Stimulated activated CD8-positive, alpha-beta memory T cell treated with anti-CD3 and anti-CD28 coated beads, Interleukin-12 subunit alpha, Interleukin-12 subunit beta, amount 100 ng/mL, for 4 hours (primary cell): ENCODE measurements around the gene NLGN1.

Experiments used
- DNase-seq: peaks from one replicate; pipeline ENCODE4 v3.0.0-alpha.2; 2020; ENCODE audit warnings: low read depth

Gene NLGN1

DNA sequence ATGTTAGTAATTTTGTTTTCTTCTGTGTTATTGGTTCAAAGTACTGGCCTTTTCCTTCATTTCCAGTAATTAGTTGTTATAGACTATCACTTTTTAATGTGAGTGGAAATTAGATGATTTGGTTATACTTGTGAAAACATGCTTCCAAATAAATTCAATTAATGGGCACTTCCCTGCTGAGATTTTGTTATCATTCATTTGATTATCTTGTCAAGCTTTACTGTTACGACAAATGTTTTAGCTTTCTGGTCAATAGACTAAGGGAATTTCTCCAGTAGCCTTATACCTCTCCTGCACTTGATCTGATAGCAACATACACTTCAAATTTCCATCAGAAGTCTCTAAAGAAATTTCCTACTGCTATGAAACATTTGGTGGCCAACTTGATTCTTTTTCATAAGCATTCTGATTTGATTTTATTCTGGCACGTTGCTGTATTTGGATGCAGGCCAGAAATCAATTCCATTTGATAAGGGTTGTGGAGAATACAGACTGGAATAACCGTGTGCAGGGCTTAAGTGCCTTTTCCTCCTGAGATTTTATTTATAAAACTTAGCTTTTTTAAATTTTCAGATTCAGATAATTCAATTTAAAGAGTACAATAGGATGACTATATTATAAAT, 887.8 kb downstream of the NLGN1 start:
- no peak for DNase-seq

DNA sequence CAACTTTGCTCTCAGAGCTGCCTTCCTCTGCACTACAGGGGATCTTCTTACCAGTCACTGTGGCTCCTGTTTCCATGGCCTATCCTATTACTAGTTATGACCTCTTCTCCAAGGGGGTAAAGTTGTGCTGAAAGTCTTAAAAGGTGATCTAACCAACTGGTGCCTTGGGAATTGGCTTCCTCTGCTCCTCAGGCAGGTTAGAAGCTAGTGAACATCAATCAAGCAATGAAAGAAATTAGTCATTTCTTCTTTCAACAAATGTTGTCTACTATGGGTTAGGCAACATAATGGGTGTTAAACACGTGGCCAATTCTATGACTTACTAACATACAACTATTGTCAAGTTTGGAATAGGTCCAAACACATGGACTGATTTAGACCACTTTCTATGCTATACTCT, 890.2 kb downstream of the NLGN1 start:
- no peak for DNase-seq

DNA sequence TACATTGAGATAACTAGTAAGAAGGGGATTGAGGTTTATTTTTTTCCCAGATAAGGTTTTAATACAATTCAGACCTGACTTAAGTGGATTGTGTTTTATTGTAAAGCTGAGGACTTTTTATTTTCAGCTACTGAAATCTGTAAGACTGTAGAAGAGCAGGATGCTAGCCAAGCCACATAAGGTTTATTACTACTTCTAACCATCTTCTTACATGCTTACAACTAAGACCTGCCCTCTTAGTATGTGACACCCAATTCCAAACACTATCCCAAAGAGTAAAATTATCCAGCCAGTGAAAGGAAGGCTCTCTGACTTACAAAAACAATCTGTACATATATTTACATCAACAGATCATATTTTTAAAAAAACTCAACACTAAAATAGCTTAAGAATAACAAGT, 897.1 kb downstream of the NLGN1 start:
- no peak for DNase-seq

DNA sequence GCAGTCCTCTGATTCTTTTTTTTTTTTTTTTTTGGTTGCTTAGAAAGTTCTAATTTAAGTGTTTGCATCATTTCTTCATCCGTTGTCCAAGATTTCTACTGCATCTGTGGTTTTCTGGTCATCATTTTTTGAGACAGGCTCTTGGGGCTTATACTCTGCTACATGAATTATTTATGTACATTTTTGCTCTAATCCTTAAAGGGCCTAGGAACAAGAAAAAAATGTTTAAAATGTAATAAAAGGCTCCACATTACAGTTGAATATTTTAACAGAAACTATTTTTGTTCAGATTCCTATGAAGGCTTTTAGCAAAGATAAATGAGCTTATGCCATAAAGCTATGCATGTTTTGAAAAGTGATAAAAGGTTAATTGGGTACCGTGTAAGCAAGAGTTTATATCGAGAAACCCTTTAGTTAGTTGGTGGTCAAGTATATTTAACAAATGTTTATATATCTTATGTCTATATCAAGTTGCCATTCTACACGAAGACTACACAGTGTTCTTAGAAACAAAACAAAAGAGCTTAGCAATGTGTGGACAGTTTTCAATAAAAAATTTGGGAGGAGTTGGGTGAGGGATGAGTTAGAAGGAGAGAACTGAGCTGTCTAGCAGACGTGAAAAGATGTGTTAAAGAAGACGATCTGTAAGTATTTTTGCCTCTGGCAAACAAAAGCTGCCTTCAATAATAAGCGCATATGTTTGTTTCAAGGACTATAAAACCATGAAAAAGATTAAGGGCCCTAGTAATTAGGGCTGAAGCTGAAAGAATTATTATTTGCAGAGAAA, 898.0 kb downstream of the NLGN1 start:
- DNase-seq = no peak

DNA sequence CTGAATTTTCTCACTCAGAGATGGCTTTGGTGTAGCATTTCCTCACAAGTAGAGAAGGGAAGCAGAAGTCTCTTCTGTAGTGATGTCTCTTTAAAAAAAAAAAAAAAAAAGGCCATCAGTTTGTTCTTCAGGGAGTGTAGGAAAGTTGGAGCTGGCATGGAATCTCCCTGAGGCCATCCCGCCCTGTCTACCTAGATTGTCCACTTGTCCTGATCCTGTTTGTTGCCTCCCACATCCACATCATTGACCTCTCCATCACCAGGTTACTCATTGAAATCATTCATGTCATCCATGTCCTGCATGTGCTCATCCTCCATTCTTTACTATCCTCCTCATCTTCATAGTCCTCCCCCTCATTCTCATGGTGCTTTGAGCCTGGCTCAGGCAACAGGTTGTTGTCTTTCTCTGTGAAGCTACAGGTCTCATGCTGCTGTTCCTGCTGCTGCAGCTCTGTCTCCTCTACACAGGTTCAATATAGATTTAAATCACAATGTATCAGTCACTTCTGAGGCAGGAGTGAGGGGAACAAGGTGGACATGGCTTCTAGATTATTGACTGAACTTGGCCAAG, 905.3 kb downstream of the NLGN1 start:
- no peak for DNase-seq

DNA sequence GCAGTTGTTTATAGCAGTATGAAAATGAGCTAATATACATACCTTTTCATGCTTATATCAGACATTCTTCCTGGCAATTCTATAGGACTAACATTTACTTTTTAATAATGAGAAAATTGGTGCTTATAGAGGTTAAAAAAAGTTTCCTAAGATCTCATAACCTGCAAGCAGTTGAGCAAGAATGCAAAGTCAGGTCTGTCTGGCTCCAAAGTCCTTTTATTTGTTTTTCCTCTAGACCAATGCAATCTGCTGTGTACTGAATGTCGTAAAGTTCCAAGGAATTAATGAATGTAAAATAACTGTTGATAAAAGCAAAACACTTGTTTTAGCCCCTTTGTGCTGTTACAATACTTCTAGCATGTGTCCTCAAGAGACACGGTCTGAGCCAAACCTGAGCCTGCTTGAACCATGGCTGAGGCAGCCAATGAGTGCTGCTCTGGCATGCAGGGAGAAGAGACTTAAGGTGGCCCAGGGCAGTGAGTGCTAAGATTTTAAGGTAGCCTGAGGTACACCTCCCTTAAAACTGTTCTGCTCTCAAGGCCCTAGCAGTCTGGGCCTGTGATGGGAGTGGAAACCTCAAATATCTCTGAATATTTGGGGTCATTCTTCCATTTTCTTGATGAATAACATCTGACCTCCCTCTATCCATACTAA, 906.5 kb downstream of the NLGN1 start:
- DNase-seq = no peak

DNA sequence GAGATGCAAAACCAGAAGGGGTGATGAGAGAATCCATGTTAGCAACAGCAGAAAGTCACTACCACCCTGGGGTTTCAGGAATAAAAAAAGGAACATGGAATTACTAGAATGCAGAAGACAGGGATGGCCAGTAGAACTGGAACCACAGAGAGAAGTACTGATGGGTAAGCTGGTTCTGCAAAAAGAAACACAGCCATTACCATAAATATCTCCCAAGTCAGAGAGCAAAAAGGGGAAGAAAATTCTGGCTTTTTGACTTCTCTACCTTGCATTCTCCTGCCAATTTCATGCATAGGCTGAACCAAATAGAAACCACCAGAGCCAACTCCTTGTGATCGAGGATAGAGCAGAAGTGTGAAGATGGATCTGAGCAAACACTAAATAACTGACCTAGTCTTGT, 911.2 kb downstream of the NLGN1 start:
- no peak for DNase-seq

DNA sequence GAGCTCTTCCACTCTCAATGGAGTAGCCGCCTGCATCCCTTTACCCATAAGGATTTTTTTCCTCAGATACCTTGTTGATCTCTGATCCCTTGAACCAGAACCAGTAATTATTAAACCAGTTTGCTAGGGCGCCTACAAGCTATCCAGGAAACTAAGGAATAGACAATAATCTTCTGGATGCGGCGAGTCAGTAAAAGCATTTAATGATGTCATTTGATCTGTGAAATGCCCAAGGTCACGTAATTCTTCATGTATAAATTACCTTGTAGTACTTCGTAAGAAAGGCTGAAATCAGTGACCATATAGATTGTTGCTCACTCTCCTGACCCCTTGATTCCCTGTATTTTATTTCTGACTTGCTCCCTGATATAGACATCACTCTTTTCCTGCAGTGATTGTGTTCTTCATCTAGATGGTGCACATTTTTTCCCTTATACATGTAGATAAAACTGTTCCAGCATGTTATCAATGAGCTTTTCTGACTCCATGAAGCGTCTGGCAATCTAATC, 913.0 kb downstream of the NLGN1 start:
- DNase-seq = no peak

DNA sequence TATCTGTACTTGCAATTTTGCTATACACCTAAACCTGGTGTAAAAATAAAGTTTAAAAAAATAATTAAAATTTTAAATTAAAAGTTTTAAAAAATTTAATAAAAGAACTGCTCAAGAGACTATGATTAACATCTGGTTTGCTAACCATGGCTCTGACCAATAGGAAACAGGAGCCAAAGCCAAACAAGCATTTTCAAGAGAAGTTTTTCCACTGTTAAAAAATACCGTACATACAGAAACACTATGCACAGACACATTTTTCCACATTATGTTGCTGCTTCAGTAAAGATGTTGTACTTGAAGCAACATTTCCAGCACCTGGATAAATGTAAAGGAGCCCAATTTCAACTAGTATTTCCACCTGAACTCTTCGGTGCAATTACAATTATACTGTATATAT, 917.7 kb downstream of the NLGN1 start:
- no peak for DNase-seq

DNA sequence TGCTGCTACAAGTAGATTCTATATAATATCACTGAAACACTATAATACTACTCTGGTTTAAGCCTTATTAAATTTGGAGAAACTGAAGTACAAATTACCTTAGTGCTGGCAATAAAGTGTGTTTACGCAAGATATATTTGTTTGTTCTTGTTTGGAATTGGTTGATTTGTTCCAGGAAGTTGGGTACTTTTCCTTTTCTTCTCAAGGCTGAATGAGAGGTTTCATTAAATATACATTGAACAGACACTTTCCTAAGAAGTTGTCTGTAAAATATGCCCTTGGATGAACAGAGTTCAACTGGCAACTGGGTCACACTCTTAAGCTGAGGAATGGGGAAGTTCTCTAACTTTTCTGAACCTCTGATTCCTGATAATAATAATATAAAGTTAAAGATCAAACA, 919.5 kb downstream of the NLGN1 start:
- no peak for DNase-seq

DNA sequence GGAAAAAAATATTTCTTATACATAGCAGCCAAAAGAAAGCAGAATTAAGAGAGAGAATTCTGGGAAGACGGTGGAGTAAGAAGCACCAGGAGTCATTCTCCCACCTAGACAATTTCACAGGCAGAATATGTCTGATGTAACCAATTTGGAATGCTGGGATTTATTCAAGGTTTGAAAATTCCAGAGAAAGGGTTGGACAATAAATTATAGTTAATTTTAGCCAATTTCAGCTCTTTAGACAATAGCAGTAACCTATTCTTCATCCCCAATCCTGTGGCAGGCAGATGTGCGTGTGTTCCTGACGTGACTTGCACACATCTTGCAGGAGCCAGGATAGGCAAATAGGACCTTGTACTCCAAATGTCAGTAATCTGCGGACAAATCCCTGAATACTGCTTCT, 920.6 kb downstream of the NLGN1 start:
- DNase-seq = no peak

DNA sequence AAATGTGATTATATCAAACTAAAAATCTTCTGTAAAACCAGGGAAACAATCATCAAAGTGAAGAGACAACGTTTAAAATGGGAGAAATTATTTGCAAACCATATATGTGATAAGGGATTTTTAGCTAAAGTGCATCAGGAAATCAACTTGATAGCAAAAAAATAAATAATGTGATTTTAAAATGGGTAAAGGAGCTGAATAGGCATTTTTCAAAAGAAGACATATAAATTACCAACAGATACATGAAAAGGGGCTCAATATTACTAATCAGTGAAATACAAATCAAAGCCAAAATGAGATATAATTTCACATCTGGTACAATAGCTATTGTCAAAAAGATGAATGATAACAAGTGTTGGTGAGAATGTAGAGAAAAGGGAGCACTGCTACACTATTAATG, 924.0 kb downstream of the NLGN1 start:
- no peak for DNase-seq

DNA sequence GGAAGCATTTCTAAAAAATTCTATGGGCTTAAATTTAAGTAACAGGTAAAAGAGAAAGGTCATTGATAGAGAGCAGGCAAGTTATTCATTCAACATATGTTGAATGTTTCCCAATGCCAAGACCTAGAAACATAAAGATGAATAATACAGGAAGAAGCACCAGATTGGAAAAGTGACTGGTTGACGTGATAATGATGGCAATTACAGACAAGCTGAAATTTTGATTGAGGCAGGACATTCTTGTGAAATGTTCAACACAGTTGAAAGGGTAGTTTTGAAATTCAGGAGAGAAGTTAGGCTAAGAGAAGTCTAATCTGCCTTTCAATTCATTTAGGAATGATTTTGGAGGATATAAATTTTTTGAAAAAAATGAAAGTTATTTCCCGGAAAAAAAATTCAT, 925.2 kb downstream of the NLGN1 start:
- no peak for DNase-seq

DNA sequence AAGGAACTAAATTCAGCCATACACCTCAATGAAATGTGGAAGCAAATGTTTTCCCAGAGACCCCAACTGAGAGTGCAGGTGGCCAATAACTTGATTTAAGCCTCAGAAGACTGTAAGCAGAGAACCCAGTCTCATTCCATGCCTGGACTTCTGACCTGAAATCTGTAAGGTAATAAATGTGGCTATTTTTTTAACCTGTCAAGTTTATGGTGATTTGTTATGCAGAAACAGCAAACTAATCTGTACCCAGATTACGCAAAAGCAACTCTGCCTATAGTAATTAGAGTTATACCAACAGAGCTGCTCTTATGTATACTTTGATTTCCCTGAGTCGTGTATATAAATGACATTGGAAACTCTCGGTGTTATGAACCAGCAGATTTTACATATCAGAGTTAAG, 927.6 kb downstream of the NLGN1 start:
- no peak for DNase-seq

DNA sequence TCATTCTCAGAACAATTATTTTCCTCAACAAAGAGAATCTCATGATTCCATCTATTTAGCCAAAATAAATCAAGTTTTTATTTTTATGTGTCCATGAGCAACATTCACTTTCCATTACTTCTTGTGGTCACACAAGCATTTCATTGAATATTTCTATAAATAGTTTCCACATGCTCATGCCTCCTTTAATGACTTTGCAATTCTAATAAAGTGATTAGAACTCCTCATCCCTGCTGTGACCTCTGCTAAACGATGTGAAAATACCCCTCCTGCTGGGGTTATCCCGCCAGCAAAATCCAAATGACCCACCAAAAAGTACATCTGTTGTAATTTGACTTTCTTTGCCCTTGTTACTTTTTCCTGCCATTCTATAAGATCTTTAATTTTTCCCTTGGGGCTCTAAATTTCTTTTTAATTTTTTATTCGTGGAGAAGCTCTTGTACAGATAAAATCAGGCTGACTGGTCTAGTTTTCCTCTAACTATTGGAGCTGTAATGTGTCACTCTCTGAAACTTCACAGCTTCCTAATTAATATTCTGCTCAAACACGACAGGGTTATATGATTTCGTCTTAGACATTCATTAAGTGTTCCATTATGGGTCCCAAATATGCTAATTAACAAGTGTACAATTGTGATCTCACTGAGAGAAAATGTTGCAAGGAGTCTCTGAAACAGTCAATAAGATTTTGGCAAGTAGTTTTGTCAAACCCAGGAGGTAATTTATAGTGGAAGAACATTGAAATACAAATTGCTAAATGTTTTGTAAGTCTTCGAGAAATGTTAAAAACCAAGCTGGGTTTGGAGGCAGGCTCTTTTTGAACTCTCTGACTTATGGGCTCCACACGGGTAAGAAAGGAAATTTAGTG, 928.5 kb downstream of the NLGN1 start:
- no peak for DNase-seq

DNA sequence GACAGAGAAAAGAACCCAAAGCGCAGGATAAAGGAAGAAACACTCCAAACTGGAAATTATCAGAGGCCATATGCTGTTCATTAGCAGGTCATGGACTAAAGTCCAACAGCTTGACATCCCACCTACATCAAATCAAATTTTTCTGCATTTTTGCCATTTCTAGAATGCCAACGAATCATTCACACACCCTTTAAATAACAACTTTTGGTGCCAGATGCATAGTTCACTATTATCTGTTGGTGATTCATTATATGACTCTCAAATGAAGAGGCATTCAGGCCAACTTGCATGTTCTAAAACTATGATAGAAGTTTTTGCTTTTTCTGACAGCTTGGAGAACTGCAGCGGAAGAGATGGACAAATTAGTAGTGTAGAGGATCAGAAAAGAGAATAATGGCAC, 931.8 kb downstream of the NLGN1 start:
- no peak for DNase-seq

DNA sequence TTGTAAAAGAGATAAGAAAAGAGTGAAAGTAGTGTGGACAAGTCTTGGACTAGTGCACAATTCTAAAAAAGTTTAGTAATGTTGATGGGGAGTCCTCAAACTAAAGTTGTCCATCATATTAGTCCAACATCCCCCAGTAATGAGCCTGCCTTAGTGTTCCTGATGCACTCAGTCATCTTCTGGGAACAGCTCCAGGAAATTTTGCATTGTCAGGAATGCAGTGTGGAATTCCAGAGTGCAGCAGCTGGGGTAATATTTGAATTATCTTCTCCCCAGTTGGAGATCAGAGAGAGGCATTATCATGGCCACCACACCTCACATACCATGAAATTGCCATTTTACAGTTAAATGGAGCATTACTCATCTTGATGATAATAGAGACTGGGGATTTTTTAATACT, 932.8 kb downstream of the NLGN1 start:
- no peak for DNase-seq

DNA sequence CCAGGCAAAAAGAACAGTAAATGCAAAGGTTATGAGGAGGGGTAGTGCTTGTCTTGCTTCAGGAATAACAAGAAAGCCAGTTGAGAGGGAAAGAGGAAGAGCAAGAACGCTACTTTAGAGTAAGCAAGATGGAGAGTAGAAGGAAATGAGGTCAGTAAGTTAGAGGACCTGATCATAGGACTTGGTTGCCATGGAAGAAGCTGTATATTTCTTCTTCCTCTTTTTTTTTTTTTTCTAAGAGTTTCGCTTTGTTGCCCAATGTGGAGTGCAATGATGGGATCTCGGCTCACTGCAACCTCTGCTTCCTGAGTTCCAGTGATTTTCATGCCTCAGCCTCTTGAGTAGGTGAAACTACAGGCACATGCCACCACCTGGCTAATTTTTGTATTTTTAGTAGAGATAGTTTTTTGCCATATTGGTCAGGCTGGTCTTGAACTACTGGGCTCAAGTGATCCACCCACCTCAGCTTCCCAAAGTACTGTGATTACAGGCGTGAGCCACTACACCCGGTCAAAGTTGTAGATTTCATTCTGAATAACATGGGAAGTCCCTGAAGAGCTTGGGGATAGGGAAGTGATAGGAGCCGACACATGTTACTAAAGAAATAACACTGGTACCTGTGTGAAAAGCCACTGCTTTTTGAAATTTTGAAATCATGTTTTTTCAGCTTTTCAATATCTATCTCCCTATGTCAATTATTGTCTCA, 933.7 kb downstream of the NLGN1 start:
- DNase-seq = no peak

DNA sequence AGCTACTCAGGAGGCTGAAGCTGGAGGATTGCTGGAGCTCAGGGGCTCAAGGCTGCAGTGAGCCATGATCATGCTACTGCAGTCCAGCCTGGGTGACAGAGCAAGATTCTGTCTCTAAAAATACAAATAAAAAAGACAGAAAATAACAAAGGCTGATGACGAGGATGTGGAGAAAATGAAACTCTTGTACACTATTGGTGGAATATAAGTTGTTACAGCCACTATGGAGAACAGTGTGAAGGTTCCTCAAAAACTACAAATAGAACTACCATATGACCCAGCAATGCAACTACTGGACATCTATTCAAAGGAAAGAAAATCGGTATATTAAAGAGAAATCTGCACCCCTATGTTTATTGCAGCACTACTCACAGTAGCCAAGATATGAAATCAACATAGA, 934.8 kb downstream of the NLGN1 start:
- no peak for DNase-seq

DNA sequence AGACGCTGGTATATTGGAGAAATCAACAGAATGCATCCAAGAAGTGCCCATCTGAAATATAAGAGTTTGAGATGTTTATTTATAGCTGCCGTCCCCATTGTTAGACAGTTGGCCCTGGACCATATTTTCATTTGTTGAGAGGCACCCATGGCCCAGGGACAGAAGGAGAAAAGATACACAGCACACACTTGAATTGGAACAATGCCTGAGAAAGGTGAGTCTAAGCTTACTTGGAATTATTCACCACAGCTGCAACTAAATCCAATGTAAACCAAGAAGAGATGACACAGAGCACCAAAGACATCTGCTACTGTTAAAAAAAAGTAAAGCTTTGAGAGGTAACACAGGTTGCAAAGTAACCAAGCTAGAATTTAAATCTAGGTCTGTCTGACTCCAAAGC, 936.1 kb downstream of the NLGN1 start:
- DNase-seq = no peak

DNA sequence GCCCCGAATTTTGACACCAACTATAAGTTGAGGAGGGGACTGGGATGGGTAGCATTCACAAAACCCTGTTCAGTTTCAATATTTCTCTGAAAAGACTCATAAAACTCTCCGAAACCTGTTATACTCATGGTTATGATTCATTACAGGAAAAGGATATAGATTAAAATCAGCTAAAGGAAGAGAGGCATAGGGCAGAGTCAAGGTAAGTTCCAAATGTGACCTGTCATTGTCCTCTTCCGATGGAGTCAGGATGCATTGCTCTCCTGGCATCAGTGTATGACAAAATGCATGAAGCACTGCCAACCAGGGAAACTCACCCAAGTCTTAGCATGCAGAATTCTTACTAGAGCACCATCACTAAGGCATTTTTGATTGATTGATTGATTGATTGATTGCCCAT, 936.6 kb downstream of the NLGN1 start:
- DNase-seq = no peak
